Lower leg skin (tissue), 4 donors: ENCODE results near the gene PRKD3. TPM values are rescaled to one million over a fixed set of nuclear protein-coding genes. Genes with fewer than 3 reads are reported as not detected.

Source experiments
- DNase-seq, 2 donors: peaks; one replicate each; pipeline ENCODE4 v3.0.0-alpha.2; 2019; ENCODE audit warnings: low spot score in 2 of 2
- H3K4me3 ChIP-seq: fragments of 200-600 bp; sonication (generic); 2 replicates; pipeline ENCODE4 v1.5.1; 2017; ENCODE audit warnings: mild to moderate bottlenecking, low read depth; ENCODE audit not compliant: poor library complexity, severe bottlenecking
- CTCF ChIP-seq, 3 donors: fragments of 450-650 bp; IDR thresholded peaks; one replicate each; pipeline ENCODE4 v1.5.1; 2016; ENCODE audit warnings: antibody characterized with exemption in 3 of 3, mild to moderate bottlenecking in 3 of 3, moderate library complexity in 2 of 3
- POLR2A ChIP-seq, 2 donors: fragments of 450-650 bp; IDR thresholded peaks; one replicate each; pipeline ENCODE4 v1.6.1; 2016 to 2017; ENCODE audit warnings: antibody characterized with exemption in 2 of 2, mild to moderate bottlenecking in 1 of 2, moderate library complexity in 1 of 2
- WGBS, 2 donors: methylation state at CpG; one replicate each; pipeline ENCODE4 v1.1.5; 2018; 5-methylcytosine and 5-hydroxymethylcytosine counted together
- intact Hi-C: fragments of 100-400 bp; cut with DNase I; formaldehyde crosslinking; loops from one replicate; pipeline ENCODE4 v1.15.0; 2023; ENCODE audit warnings: low total_unique reads
- total RNA-seq, 4 donors: library from RNA; depleted of rRNA; stranded (reverse); fragments of >200 nt; gene quantifications; one replicate each; pipeline ENCODE4 v1.1.0, GENCODE V29; 2016

PRKD3 gene
- total RNA-seq, 4 donors from 2014 or later, result 24.8 to 38.4 (median 30.9) TPM

DNA sequence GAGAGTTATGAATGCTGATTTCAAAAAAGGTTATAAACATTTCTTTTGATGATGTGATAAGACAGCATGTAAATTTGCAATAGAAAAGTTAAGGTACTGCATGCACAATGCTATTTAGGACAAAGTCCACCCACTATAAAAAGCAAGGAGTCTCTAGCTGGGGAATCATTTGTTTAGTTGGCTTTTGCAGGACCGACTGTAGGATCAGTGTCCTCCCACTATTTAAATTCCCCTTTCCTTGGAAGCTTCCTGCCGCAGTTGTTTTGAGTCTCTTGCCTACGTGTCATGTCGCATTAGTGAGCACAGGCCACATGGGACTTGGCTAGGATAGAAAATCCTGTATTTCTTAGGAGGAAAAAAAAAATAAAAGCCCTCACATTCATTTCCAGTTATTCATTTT is 32.9 kb upstream of the PRKD3 start:
- H3K4me3 ChIP-seq, result no peak overlapping the region
- intact Hi-C loops, result no loop called here
- no peak for TF ChIP-seq POLR2A (IDR thresholded peaks at IDR 0.05)
- TF ChIP-seq CTCF (IDR thresholded peaks at IDR 0.05), result no peak
- 54 to 59% methylated on average over 4 of the region's 4 CpGs for WGBS, 2 donors
- no peak for DNase-seq

- WGBS, 2 donors, result 61 to 65% methylated on average over 1 of the region's 1 CpG
- DNase-seq, result no peak
- H3K4me3 ChIP-seq, result no peak overlapping the region
- TF ChIP-seq POLR2A (IDR thresholded peaks at IDR 0.05) (no peak), CTCF (IDR thresholded peaks at IDR 0.05) (no peak)
- intact Hi-C loops, result no loop called here
Measured at GRCh38 chr2:37357069-37357468, 32.4 kb upstream of the PRKD3 start.

DNA sequence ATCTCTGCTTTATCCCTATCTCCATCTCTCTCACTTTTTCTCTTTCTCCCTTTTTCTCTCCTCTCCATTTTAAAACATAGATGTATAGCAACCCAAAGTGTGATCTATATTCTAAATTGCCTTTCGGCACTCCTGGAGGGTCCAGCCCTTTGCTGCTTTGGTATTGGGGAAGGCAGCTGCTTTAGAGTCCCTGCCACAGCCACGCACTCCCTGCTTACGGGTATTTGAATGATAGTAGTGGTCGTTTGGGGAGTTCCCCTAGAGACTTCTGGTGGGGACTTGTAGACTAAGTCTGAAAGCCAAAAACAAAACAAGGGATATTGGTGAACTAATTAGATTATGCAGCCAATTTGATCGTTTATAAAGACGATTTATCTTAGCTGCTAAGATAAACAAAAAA is 31.7 kb upstream of the PRKD3 start:
- no peak overlapping the region for H3K4me3 ChIP-seq
- 67 to 73% methylated on average over 6 of the region's 6 CpGs for WGBS, 2 donors
- intact Hi-C loops, result no loop called here
- TF ChIP-seq CTCF (IDR thresholded peaks at IDR 0.05) (no peak), POLR2A (IDR thresholded peaks at IDR 0.05) (no peak)
- DNase-seq, result no peak

GRCh38 chr2:37355735-37356134 is 31.1 kb upstream of the PRKD3 start:
- intact Hi-C loops, result no loop called here
- no peak for TF ChIP-seq CTCF (IDR thresholded peaks at IDR 0.05)
- TF ChIP-seq POLR2A (IDR thresholded peaks at IDR 0.05), result no peak
- H3K4me3 ChIP-seq, result no peak overlapping the region
- 97 to 98% methylated on average over 7 of the region's 7 CpGs for WGBS, 2 donors
- no peak for DNase-seq

GRCh38 chr2:37354531-37354930 is 29.9 kb upstream of the PRKD3 start:
- no peak for DNase-seq
- WGBS, 2 donors, result 92 to 94% methylated on average over 3 of the region's 3 CpGs
- no peak overlapping the region for H3K4me3 ChIP-seq
- intact Hi-C loops, result no loop called here
- TF ChIP-seq POLR2A (IDR thresholded peaks at IDR 0.05) (no peak), CTCF (IDR thresholded peaks at IDR 0.05) (no peak)

- WGBS, 2 donors, result 37 to 40% methylated on average over 3 of the region's 3 CpGs
- TF ChIP-seq POLR2A (IDR thresholded peaks at IDR 0.05) (no peak), CTCF (IDR thresholded peaks at IDR 0.05) (no peak)
- intact Hi-C loops, result no loop called here
- no peak overlapping the region for H3K4me3 ChIP-seq
- no peak for DNase-seq
Measured at GRCh38 chr2:37350034-37350433, 25.4 kb upstream of the PRKD3 start.
